ENCODE data around the gene TYRO3.

DNA sequence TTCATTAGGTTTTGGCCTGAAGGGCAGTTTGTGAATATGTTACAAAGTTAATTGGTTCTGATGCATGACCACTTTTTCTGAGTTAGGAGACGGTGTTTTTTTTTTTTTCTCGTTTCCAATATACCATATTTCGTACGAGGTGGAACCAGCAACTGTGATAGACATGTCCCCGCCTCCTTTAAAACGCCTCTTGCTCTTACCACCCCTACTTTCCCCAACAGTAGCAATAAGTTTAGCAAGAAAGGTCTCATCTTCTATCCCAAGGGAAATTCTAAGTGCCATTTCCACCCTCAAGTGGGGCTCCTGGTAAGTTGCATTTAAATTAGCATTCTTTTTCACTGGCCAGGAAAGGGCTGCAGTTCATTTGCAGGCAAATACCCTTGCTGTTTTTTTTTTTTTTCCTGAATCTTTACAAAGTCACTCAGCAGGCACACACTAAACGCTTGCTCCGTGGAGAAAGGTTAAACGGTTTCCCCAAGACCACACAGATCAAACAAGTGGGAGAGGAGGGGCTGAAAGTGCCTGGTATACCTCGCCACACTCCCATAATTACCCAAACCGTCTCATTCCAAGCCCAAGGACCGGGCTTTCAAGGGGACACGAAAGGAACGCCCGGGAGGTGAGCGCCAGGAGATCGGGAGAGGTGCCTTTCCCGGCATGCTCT lies 61.7 kb downstream of the TYRO3 start:
- TF ChIP-seq, protein P1, sequence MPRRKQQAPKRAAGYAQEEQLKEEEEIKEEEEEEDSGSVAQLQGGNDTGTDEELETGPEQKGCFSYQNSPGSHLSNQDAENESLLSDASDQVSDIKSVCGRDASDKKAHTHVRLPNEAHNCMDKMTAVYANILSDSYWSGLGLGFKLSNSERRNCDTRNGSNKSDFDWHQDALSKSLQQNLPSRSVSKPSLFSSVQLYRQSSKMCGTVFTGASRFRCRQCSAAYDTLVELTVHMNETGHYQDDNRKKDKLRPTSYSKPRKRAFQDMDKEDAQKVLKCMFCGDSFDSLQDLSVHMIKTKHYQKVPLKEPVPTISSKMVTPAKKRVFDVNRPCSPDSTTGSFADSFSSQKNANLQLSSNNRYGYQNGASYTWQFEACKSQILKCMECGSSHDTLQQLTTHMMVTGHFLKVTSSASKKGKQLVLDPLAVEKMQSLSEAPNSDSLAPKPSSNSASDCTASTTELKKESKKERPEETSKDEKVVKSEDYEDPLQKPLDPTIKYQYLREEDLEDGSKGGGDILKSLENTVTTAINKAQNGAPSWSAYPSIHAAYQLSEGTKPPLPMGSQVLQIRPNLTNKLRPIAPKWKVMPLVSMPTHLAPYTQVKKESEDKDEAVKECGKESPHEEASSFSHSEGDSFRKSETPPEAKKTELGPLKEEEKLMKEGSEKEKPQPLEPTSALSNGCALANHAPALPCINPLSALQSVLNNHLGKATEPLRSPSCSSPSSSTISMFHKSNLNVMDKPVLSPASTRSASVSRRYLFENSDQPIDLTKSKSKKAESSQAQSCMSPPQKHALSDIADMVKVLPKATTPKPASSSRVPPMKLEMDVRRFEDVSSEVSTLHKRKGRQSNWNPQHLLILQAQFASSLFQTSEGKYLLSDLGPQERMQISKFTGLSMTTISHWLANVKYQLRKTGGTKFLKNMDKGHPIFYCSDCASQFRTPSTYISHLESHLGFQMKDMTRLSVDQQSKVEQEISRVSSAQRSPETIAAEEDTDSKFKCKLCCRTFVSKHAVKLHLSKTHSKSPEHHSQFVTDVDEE (CRISPR knock-in tag; IDR thresholded peaks at IDR 0.05): no peak
- no peak for TF ChIP-seq ISL1 (CRISPR knock-in tag; IDR thresholded peaks at IDR 0.05)
- TF ChIP-seq ARNTL (CRISPR knock-in tag; IDR thresholded peaks at IDR 0.05; ENCODE audit: borderline replicate concordance, low read depth): no peak
- TF ChIP-seq ZNF70 (CRISPR knock-in tag; IDR thresholded peaks at IDR 0.05): no peak
- no peak for TF ChIP-seq ZFP3 (CRISPR knock-in tag; IDR thresholded peaks at IDR 0.05)
- no peak for TF ChIP-seq RARB (CRISPR knock-in tag; IDR thresholded peaks at IDR 0.05)
- TF ChIP-seq, protein P2, sequence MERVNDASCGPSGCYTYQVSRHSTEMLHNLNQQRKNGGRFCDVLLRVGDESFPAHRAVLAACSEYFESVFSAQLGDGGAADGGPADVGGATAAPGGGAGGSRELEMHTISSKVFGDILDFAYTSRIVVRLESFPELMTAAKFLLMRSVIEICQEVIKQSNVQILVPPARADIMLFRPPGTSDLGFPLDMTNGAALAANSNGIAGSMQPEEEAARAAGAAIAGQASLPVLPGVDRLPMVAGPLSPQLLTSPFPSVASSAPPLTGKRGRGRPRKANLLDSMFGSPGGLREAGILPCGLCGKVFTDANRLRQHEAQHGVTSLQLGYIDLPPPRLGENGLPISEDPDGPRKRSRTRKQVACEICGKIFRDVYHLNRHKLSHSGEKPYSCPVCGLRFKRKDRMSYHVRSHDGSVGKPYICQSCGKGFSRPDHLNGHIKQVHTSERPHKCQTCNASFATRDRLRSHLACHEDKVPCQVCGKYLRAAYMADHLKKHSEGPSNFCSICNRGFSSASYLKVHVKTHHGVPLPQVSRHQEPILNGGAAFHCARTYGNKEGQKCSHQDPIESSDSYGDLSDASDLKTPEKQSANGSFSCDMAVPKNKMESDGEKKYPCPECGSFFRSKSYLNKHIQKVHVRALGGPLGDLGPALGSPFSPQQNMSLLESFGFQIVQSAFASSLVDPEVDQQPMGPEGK (CRISPR knock-in tag; IDR thresholded peaks at IDR 0.05; ENCODE audit: borderline replicate concordance): no peak
- no peak for TF ChIP-seq ZNF8 (CRISPR knock-in tag; IDR thresholded peaks at IDR 0.05)

Data from SK-N-SH treated with all-trans-retinoic acid at 6 μM for 48 hours (cell line).